ENCODE data around the gene ARPC2. TPM values are rescaled to one million over a fixed set of nuclear protein-coding genes. Genes with fewer than 3 reads are reported as not detected.

Gene ARPC2
- total and polyA plus RNA-seq, 2 of the 13 experiments (the other 11 are each of a cell fraction or from before 2014, with no cell fraction given): 168 to 303 TPM

DNA sequence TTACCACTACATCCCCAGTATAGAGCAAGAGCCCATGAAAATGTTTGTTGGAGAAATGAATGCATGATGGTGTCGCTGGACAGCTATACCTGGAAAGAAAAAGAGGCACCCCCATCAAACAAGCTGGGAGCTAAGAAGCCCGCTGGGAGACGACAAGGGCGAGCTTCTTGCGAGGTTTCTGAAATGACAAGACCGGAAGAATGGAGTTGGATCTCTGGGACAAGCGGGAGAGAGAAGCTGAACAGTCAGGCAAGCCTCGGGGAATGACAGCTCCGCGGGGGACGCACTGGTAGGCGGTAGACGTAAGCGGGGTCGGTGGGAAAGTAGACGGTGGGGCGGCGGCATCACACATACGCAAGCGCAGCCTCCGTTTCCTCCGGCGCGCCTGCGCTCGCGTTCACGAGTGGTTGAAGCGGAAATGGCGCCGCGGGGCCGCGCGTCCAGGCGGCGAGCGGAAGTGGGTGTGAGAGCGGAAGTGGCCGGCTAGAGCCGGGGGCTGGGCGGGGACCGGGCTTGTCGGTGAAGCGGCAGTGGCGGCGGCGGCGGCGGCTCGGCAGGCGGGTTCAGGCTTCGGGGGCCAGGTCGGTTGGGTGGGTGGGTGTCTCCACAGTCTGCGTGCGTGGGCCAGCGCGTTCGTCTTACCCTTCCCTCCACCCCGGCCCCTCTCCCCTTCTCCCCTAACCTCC, at the start of gene ARPC2 (continued):
- TF ChIP-seq ZNF660 (CRISPR knock-in tag; IDR thresholded peaks at IDR 0.05; ENCODE audit: borderline replicate concordance, low read depth) (no peak), JDP2 (CRISPR knock-in tag; IDR thresholded peaks at IDR 0.05; ENCODE audit: borderline replicate concordance) (no peak), REL (CRISPR knock-in tag; conservative IDR thresholded peaks at IDR 0.05) (no peak), ZNF335 (CRISPR knock-in tag; IDR thresholded peaks at IDR 0.05) (peak; percentile 74; the same call in 1 of the 2 replicates), ZNF501 (CRISPR knock-in tag; IDR thresholded peaks at IDR 0.05) (peak; percentile 90), ZNF331 (CRISPR knock-in tag; IDR thresholded peaks at IDR 0.05) (peak; percentile 40; the same call in 1 of the 2 replicates), ZNF138 (CRISPR knock-in tag; IDR thresholded peaks at IDR 0.05; ENCODE audit: low read depth) (no peak), HDAC2 (CRISPR knock-in tag; IDR thresholded peaks at IDR 0.05) (peak; percentile 51), ZNF234 (CRISPR knock-in tag; conservative IDR thresholded peaks at IDR 0.05) (no peak), TBX2 (CRISPR knock-in tag; IDR thresholded peaks at IDR 0.05; ENCODE audit: borderline replicate concordance) (no peak; the same call in none of the 2 replicates), NCOA2 (CRISPR knock-in tag; IDR thresholded peaks at IDR 0.05) (no peak), ZIK1 (CRISPR knock-in tag; IDR thresholded peaks at IDR 0.05; ENCODE audit: borderline replicate concordance, low read depth) (no peak), ZNF75D (CRISPR knock-in tag; IDR thresholded peaks at IDR 0.05; ENCODE audit: borderline replicate concordance) (no peak)
- TF ChIP-seq, protein P1, sequence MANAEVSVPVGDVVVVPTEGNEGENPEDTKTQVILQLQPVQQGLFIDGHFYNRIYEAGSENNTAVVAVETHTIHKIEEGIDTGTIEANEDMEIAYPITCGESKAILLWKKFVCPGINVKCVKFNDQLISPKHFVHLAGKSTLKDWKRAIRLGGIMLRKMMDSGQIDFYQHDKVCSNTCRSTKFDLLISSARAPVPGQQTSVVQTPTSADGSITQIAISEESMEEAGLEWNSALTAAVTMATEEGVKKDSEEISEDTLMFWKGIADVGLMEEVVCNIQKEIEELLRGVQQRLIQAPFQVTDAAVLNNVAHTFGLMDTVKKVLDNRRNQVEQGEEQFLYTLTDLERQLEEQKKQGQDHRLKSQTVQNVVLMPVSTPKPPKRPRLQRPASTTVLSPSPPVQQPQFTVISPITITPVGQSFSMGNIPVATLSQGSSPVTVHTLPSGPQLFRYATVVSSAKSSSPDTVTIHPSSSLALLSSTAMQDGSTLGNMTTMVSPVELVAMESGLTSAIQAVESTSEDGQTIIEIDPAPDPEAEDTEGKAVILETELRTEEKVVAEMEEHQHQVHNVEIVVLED (CRISPR knock-in tag; IDR thresholded peaks at IDR 0.05; ENCODE audit: borderline replicate concordance): peak; percentile 78; the same call in 1 of the 2 replicates
- TF ChIP-seq, protein P2, sequence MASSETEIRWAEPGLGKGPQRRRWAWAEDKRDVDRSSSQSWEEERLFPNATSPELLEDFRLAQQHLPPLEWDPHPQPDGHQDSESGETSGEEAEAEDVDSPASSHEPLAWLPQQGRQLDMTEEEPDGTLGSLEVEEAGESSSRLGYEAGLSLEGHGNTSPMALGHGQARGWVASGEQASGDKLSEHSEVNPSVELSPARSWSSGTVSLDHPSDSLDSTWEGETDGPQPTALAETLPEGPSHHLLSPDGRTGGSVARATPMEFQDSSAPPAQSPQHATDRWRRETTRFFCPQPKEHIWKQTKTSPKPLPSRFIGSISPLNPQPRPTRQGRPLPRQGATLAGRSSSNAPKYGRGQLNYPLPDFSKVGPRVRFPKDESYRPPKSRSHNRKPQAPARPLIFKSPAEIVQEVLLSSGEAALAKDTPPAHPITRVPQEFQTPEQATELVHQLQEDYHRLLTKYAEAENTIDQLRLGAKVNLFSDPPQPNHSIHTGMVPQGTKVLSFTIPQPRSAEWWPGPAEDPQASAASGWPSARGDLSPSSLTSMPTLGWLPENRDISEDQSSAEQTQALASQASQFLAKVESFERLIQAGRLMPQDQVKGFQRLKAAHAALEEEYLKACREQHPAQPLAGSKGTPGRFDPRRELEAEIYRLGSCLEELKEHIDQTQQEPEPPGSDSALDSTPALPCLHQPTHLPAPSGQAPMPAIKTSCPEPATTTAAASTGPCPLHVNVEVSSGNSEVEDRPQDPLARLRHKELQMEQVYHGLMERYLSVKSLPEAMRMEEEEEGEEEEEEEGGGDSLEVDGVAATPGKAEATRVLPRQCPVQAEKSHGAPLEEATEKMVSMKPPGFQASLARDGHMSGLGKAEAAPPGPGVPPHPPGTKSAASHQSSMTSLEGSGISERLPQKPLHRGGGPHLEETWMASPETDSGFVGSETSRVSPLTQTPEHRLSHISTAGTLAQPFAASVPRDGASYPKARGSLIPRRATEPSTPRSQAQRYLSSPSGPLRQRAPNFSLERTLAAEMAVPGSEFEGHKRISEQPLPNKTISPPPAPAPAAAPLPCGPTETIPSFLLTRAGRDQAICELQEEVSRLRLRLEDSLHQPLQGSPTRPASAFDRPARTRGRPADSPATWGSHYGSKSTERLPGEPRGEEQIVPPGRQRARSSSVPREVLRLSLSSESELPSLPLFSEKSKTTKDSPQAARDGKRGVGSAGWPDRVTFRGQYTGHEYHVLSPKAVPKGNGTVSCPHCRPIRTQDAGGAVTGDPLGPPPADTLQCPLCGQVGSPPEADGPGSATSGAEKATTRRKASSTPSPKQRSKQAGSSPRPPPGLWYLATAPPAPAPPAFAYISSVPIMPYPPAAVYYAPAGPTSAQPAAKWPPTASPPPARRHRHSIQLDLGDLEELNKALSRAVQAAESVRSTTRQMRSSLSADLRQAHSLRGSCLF (CRISPR knock-in tag; IDR thresholded peaks at IDR 0.05; ENCODE audit: borderline replicate concordance): no peak
- TF ChIP-seq, protein P3, sequence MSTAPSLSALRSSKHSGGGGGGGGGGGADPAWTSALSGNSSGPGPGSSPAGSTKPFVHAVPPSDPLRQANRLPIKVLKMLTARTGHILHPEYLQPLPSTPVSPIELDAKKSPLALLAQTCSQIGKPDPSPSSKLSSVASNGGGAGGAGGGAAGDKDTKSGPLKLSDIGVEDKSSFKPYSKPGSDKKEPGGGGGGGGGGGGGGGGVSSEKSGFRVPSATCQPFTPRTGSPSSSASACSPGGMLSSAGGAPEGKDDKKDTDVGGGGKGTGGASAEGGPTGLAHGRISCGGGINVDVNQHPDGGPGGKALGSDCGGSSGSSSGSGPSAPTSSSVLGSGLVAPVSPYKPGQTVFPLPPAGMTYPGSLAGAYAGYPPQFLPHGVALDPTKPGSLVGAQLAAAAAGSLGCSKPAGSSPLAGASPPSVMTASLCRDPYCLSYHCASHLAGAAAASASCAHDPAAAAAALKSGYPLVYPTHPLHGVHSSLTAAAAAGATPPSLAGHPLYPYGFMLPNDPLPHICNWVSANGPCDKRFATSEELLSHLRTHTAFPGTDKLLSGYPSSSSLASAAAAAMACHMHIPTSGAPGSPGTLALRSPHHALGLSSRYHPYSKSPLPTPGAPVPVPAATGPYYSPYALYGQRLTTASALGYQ (CRISPR knock-in tag; IDR thresholded peaks at IDR 0.05): peak; percentile 51; the same call in 1 of the 2 replicates
- TF ChIP-seq, protein P4, sequence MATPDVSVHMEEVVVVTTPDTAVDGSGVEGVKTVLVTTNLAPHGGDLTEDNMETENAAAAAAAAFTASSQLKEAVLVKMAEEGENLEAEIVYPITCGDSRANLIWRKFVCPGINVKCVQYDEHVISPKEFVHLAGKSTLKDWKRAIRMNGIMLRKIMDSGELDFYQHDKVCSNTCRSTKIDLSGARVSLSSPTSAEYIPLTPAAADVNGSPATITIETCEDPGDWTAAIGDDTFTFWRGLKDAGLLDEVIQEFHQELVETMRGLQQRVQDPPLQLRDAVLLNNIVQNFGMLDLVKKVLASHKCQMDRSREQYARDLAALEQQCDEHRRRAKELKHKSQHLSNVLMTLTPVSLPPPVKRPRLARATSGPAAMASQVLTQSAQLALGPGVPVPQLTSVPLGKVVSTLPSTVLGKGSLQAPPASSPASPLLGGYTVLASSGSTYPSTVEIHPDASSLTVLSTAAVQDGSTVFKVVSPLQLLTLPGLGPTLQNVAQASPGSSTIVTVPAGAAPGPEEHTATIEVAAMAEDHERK (CRISPR knock-in tag; IDR thresholded peaks at IDR 0.05; ENCODE audit: low read depth): peak; percentile 54; the same call in 1 of the 2 replicates
- TF ChIP-seq, protein P5, sequence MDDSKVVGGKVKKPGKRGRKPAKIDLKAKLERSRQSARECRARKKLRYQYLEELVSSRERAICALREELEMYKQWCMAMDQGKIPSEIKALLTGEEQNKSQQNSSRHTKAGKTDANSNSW (CRISPR knock-in tag; IDR thresholded peaks at IDR 0.05; ENCODE audit: borderline replicate concordance): 0 out of 2 replicates have a peak, but pooled peaks have one; percentile 23
